ENCODE measurements around the gene CLHC1.
"Not testable (repeated sequence)": the region's sequence is repeated elsewhere in the genome, so short reads cannot be mapped to it uniquely, and the experiment has no call there.

CLHC1 gene

GRCh38 chr2:55247025-55247424 is 14.9 kb upstream of the CLHC1 start:
- TF ChIP-seq POLR2A (IDR thresholded peaks at IDR 0.05; ENCODE audit: low read depth, low read length) (no peak), TAF1 (IDR thresholded peaks at IDR 0.05; ENCODE audit: borderline replicate concordance, low read depth, low read length) (no peak), POLR2AphosphoS5 (IDR thresholded peaks at IDR 0.05; ENCODE audit: low read depth, low read length) (no peak)
- no peak for FAIRE-seq
- no peak for DNase-seq (ENCODE audit: insufficient read length)

- FAIRE-seq, result no peak
- TF ChIP-seq POLR2A (IDR thresholded peaks at IDR 0.05; ENCODE audit: low read depth, low read length) (no peak), TAF1 (IDR thresholded peaks at IDR 0.05; ENCODE audit: borderline replicate concordance, low read depth, low read length) (no peak), POLR2AphosphoS5 (IDR thresholded peaks at IDR 0.05; ENCODE audit: low read depth, low read length) (no peak)
- DNase-seq (ENCODE audit: insufficient read length), result no peak
These were observed 13.3 kb upstream of the CLHC1 start for GRCh38 chr2:55245411-55245810.

- no peak for TF ChIP-seq TAF1 (IDR thresholded peaks at IDR 0.05; ENCODE audit: borderline replicate concordance, low read depth, low read length)
- no peak for TF ChIP-seq POLR2AphosphoS5 (IDR thresholded peaks at IDR 0.05; ENCODE audit: low read depth, low read length)
- no peak for TF ChIP-seq POLR2A (IDR thresholded peaks at IDR 0.05; ENCODE audit: low read depth, low read length)
- DNase-seq (ENCODE audit: insufficient read length) (no peak), FAIRE-seq (no peak)
These were observed 10.5 kb upstream of the CLHC1 start for GRCh38 chr2:55242617-55243016.

GRCh38 chr2:55241582-55241981 is 9.5 kb upstream of the CLHC1 start:
- DNase-seq (ENCODE audit: insufficient read length); FAIRE-seq: not testable (repeated sequence)

GRCh38 chr2:55239656-55240222 is 7.6 kb upstream of the CLHC1 start:
- no peak for DNase-seq (ENCODE audit: insufficient read length)
- no peak for FAIRE-seq
- TF ChIP-seq POLR2AphosphoS5 (IDR thresholded peaks at IDR 0.05; ENCODE audit: low read depth, low read length), result no peak
- no peak for TF ChIP-seq POLR2A (IDR thresholded peaks at IDR 0.05; ENCODE audit: low read depth, low read length)
- no peak for TF ChIP-seq TAF1 (IDR thresholded peaks at IDR 0.05; ENCODE audit: borderline replicate concordance, low read depth, low read length)

- TF ChIP-seq POLR2A (IDR thresholded peaks at IDR 0.05; ENCODE audit: low read depth, low read length) (peak; percentile 54), POLR2AphosphoS5 (IDR thresholded peaks at IDR 0.05; ENCODE audit: low read depth, low read length) (peak; percentile 69), TAF1 (IDR thresholded peaks at IDR 0.05; ENCODE audit: borderline replicate concordance, low read depth, low read length) (no peak)
- FAIRE-seq, result no peak
- no peak for DNase-seq (ENCODE audit: insufficient read length)
These were observed 5.0 kb upstream of the CLHC1 start for GRCh38 chr2:55236992-55237543.

- FAIRE-seq (no peak), DNase-seq (ENCODE audit: insufficient read length) (no peak)
These were observed 3.8 kb upstream of the CLHC1 start for GRCh38 chr2:55235724-55236538.

GRCh38 chr2:55233658-55233940 is 1.5 kb upstream of the CLHC1 start:
- DNase-seq (ENCODE audit: insufficient read length), result no peak
- TF ChIP-seq POLR2A (IDR thresholded peaks at IDR 0.05; ENCODE audit: low read depth, low read length), result no peak
- TF ChIP-seq TAF1 (IDR thresholded peaks at IDR 0.05; ENCODE audit: borderline replicate concordance, low read depth, low read length), result no peak
- TF ChIP-seq POLR2AphosphoS5 (IDR thresholded peaks at IDR 0.05; ENCODE audit: low read depth, low read length), result no peak
- FAIRE-seq, result no peak

More at GRCh38 chr2:55235724-55236538, 3.8 kb upstream of the CLHC1 start:
- TF ChIP-seq POLR2AphosphoS5 (IDR thresholded peaks at IDR 0.05; ENCODE audit: low read depth, low read length) (peak; percentile 66; the same call in 1 of the 2 replicates), POLR2A (IDR thresholded peaks at IDR 0.05; ENCODE audit: low read depth, low read length) (peak; percentile 15; the same call in 1 of the 2 replicates), TAF1 (IDR thresholded peaks at IDR 0.05; ENCODE audit: borderline replicate concordance, low read depth, low read length) (no peak)

GRCh38 chr2:55232863-55233657 is 967 bp upstream of the CLHC1 start:
- TF ChIP-seq TAF1 (IDR thresholded peaks at IDR 0.05; ENCODE audit: borderline replicate concordance, low read depth, low read length) (no peak), POLR2A (IDR thresholded peaks at IDR 0.05; ENCODE audit: low read depth, low read length) (no peak; the same call in none of the 2 replicates), POLR2AphosphoS5 (IDR thresholded peaks at IDR 0.05; ENCODE audit: low read depth, low read length) (no peak)
- DNase-seq (ENCODE audit: insufficient read length) (peak; percentile 33), FAIRE-seq (no peak)

- FAIRE-seq, result no peak
- no peak for TF ChIP-seq TAF1 (IDR thresholded peaks at IDR 0.05; ENCODE audit: borderline replicate concordance, low read depth, low read length)
- no peak for TF ChIP-seq POLR2A (IDR thresholded peaks at IDR 0.05; ENCODE audit: low read depth, low read length)
- TF ChIP-seq POLR2AphosphoS5 (IDR thresholded peaks at IDR 0.05; ENCODE audit: low read depth, low read length), result no peak
- DNase-seq (ENCODE audit: insufficient read length), result no peak
These were observed 478 bp downstream of the CLHC1 start for GRCh38 chr2:55231546-55232083.

GRCh38 chr2:55230551-55230950 is 1.5 kb downstream of the CLHC1 start:
- no peak for TF ChIP-seq POLR2AphosphoS5 (IDR thresholded peaks at IDR 0.05; ENCODE audit: low read depth, low read length)
- TF ChIP-seq TAF1 (IDR thresholded peaks at IDR 0.05; ENCODE audit: borderline replicate concordance, low read depth, low read length), result no peak
- no peak for TF ChIP-seq POLR2A (IDR thresholded peaks at IDR 0.05; ENCODE audit: low read depth, low read length)
- FAIRE-seq (no peak), DNase-seq (ENCODE audit: insufficient read length) (no peak)
